SK-N-SH treated with all-trans-retinoic acid at 6 μM for 48 hours (cell line): Measurements from ENCODE around the gene CLDN25.
"Not testable (repeated sequence)": the region's sequence is repeated elsewhere in the genome, so short reads cannot be mapped to it uniquely, and the experiment has no call there.

Source experiments
- BACH2 ChIP-seq: fragments of 250-450 bp; sonication (Bioruptor Pico); IDR thresholded peaks from 2 replicates; pipeline ENCODE4 v1.9.0; 2021; ENCODE audit warnings: mild to moderate bottlenecking, borderline replicate concordance
- CSDC2 ChIP-seq: fragments of 250-450 bp; sonication (Bioruptor Pico); IDR thresholded peaks from 2 replicates; pipeline ENCODE4 v1.5.0; 2020; ENCODE audit warnings: mild to moderate bottlenecking, moderate library complexity
- ESRRG ChIP-seq: fragments of 250-450 bp; sonication (Bioruptor Pico); IDR thresholded peaks from 2 replicates; pipeline ENCODE4 v1.6.1; 2021; ENCODE audit warnings: mild to moderate bottlenecking
- GLIS3 ChIP-seq: fragments of 250-450 bp; sonication (Bioruptor Pico); IDR thresholded peaks from 2 replicates; pipeline ENCODE4 v1.5.0; 2020; ENCODE audit warnings: mild to moderate bottlenecking, moderate library complexity
- ISL1 ChIP-seq: fragments of 250-450 bp; sonication (Bioruptor Pico); IDR thresholded peaks from 2 replicates; pipeline ENCODE4 v2.1.2; 2022; ENCODE audit warnings: mild to moderate bottlenecking, moderate library complexity
- PPARA ChIP-seq: fragments of 250-450 bp; sonication (Bioruptor Pico); IDR thresholded peaks from 2 replicates; pipeline ENCODE4 v1.5.0; 2020; ENCODE audit warnings: mild to moderate bottlenecking, borderline replicate concordance
- RARB ChIP-seq: fragments of 250-450 bp; sonication (Bioruptor Pico); IDR thresholded peaks from 2 replicates; pipeline ENCODE4 v1.8.0; 2021; ENCODE audit warnings: mild to moderate bottlenecking, moderate library complexity
- ZFP3 ChIP-seq: fragments of 250-450 bp; sonication (Bioruptor Pico); IDR thresholded peaks from 2 replicates; pipeline ENCODE4 v1.5.0; 2020; ENCODE audit warnings: mild to moderate bottlenecking, moderate library complexity
- ZNF565 ChIP-seq: fragments of 450-650 bp; formaldehyde crosslinking; conservative IDR thresholded peaks from 2 replicates; pipeline ENCODE4 v1.5.0; 2020; ENCODE audit warnings: low read depth, mild to moderate bottlenecking, moderate library complexity
- TF ChIP-seq, protein P1 (sequence below): fragments of 250-450 bp; sonication (Bioruptor Pico); IDR thresholded peaks from 2 replicates; pipeline ENCODE4 v1.5.0; 2020; ENCODE audit warnings: mild to moderate bottlenecking, moderate library complexity
- TF ChIP-seq, protein P2 (sequence below): fragments of 250-450 bp; sonication (Bioruptor Pico); IDR thresholded peaks from 2 replicates; pipeline ENCODE4 v1.5.1; 2020; ENCODE audit warnings: low read depth, mild to moderate bottlenecking, moderate library complexity
- TF ChIP-seq, protein P3 (sequence below): fragments of 250-450 bp; sonication (Bioruptor Pico); IDR thresholded peaks from 2 replicates; pipeline ENCODE4 v1.8.0; 2020; ENCODE audit warnings: mild to moderate bottlenecking, moderate library complexity, borderline replicate concordance
- TF ChIP-seq, protein P4 (sequence below): fragments of 250-450 bp; sonication (Bioruptor Pico); IDR thresholded peaks from 2 replicates; pipeline ENCODE4 v1.8.0; 2021; ENCODE audit warnings: low read depth, mild to moderate bottlenecking, moderate library complexity, borderline replicate concordance

DNA sequence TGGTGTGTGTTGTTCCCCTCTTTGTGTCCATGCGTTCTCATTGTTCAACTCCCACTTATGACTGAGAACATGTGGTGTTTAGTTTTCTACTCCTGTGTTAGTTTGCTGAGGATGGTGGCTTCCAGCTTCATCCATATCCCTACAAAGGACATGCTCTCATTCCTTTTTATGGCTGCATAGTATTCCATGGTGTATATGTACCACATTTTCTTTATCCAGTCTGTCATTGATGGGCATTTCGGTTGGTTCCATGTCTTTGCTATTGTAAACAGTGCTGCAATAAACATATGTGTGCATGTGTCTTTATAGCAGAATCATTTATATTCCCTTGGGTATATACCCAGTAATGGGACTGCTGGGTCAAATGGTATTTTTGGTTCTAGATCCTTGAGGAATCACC, 16.6 kb upstream of the CLDN25 start:
- not testable (repeated sequence) for TF ChIP-seq ESRRG; PPARA (CRISPR knock-in tag); GLIS3 (CRISPR knock-in tag); BACH2 (CRISPR knock-in tag); RARB; ZFP3 (CRISPR knock-in tag); ISL1 (CRISPR knock-in tag); CSDC2; ZNF565
- TF ChIP-seq, protein P1, sequence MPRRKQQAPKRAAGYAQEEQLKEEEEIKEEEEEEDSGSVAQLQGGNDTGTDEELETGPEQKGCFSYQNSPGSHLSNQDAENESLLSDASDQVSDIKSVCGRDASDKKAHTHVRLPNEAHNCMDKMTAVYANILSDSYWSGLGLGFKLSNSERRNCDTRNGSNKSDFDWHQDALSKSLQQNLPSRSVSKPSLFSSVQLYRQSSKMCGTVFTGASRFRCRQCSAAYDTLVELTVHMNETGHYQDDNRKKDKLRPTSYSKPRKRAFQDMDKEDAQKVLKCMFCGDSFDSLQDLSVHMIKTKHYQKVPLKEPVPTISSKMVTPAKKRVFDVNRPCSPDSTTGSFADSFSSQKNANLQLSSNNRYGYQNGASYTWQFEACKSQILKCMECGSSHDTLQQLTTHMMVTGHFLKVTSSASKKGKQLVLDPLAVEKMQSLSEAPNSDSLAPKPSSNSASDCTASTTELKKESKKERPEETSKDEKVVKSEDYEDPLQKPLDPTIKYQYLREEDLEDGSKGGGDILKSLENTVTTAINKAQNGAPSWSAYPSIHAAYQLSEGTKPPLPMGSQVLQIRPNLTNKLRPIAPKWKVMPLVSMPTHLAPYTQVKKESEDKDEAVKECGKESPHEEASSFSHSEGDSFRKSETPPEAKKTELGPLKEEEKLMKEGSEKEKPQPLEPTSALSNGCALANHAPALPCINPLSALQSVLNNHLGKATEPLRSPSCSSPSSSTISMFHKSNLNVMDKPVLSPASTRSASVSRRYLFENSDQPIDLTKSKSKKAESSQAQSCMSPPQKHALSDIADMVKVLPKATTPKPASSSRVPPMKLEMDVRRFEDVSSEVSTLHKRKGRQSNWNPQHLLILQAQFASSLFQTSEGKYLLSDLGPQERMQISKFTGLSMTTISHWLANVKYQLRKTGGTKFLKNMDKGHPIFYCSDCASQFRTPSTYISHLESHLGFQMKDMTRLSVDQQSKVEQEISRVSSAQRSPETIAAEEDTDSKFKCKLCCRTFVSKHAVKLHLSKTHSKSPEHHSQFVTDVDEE (CRISPR knock-in tag), result not testable (repeated sequence)
- TF ChIP-seq, protein P2, sequence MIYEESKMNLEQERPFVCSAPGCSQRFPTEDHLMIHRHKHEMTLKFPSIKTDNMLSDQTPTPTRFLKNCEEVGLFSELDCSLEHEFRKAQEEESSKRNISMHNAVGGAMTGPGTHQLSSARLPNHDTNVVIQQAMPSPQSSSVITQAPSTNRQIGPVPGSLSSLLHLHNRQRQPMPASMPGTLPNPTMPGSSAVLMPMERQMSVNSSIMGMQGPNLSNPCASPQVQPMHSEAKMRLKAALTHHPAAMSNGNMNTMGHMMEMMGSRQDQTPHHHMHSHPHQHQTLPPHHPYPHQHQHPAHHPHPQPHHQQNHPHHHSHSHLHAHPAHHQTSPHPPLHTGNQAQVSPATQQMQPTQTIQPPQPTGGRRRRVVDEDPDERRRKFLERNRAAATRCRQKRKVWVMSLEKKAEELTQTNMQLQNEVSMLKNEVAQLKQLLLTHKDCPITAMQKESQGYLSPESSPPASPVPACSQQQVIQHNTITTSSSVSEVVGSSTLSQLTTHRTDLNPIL (CRISPR knock-in tag), result not testable (repeated sequence)
- TF ChIP-seq, protein P3, sequence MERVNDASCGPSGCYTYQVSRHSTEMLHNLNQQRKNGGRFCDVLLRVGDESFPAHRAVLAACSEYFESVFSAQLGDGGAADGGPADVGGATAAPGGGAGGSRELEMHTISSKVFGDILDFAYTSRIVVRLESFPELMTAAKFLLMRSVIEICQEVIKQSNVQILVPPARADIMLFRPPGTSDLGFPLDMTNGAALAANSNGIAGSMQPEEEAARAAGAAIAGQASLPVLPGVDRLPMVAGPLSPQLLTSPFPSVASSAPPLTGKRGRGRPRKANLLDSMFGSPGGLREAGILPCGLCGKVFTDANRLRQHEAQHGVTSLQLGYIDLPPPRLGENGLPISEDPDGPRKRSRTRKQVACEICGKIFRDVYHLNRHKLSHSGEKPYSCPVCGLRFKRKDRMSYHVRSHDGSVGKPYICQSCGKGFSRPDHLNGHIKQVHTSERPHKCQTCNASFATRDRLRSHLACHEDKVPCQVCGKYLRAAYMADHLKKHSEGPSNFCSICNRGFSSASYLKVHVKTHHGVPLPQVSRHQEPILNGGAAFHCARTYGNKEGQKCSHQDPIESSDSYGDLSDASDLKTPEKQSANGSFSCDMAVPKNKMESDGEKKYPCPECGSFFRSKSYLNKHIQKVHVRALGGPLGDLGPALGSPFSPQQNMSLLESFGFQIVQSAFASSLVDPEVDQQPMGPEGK (CRISPR knock-in tag), result not testable (repeated sequence)
- TF ChIP-seq, protein P4, sequence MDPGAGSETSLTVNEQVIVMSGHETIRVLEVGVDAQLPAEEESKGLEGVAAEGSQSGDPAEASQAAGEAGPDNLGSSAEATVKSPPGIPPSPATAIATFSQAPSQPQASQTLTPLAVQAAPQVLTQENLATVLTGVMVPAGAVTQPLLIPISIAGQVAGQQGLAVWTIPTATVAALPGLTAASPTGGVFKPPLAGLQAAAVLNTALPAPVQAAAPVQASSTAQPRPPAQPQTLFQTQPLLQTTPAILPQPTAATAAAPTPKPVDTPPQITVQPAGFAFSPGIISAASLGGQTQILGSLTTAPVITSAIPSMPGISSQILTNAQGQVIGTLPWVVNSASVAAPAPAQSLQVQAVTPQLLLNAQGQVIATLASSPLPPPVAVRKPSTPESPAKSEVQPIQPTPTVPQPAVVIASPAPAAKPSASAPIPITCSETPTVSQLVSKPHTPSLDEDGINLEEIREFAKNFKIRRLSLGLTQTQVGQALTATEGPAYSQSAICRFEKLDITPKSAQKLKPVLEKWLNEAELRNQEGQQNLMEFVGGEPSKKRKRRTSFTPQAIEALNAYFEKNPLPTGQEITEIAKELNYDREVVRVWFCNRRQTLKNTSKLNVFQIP (CRISPR knock-in tag), result not testable (repeated sequence)
